ENCODE results near the gene RAE1.

RAE1 gene

GRCh38 chr20:57372581-57373350 is 21.7 kb downstream of the RAE1 start:
- no peak for DNase-seq

DNA sequence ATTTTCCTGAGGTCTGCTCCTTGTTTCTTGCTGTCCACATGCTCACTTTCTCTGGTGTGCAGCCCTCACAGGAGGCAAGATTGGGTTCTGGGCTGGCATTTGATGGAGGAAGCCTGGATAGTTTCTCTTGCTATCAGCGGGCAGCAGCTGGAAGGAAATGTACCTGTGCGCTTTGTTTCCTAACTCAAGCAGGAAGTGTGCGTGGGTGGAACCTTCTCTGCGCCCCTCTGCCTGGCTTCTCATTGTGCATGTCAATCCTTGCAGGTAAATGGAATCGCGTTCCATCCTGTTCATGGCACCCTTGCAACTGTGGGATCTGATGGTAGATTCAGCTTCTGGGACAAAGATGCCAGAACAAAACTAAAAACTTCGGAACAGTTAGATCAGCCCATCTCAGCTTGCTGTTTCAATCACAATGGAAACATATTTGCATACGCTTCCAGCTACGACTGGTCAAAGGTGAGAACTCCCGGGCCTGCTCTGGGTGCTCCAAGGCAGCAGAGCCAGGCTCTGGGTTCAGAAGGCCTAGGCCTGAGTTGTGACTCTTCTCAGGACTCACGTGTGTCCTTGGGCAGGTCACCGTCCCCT is 23.4 kb downstream of the RAE1 start:
- no peak for DNase-seq

DNA sequence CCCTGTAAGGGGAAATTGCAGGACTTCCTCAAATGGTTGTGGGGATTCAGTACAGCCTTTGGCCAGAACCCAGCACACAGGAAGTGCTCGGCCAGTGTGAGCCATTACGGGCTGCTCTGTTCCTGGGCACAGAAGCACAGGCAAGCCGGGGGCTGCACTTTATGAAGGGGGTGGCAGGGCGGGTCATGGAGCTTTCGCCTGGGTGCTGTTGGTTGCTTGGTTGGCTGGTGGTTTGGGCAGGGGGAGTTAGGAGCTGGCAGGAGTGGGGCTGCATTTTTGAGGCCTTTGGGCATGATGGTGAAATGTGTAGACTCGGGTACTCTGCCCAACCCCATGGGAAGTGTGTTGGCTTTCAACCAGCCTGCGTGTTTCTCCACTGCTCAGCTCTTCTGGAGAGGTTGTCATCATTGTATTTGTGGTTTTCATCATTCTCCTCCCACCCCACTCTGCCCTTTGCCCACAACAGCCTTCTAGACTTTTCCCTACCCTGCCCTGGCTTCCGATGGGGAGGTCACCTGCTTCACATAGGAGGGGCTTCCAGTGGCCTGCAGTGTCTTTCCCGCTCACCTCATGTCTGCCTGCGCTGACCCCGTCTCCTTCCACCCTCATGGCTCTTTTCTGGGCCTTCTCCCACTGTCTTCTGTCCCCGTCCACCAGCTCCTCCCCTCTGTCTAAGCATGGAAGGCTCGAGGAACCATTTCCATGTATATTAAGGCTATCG is 24.0 kb downstream of the RAE1 start:
- no peak for DNase-seq

DNA sequence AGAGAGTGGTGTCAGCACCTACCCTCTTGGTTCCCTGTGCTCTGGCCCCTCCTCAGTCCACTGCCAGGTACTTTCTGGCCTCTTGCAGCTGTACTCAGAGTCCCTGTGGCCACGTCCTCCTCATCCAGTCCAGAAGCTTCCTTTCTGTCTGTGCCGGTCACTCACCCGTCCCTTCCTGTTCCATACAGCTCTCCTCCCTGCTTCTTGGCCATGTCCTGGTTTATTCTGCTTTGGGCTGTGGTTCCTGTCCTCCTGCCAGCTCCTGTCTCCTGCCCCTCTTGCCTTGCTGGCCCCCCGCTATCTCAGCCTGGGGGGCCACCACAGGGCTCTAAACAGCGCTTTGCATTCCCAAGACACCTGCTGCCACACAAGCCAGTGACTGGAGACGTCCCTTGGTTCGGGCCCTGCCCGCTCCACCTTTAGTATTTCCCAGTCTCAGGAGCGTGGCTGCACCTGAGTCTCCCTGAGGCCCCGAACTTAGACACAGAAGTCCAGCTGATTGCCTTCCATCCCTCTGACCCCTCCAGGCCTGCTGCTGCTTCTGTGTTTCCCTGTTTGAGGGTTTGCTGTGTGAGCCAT is 24.7 kb downstream of the RAE1 start:
- DNase-seq: no peak

- no peak for DNase-seq
Observed at GRCh38 chr20:57377350-57377749, 26.3 kb downstream of the RAE1 start.

DNA sequence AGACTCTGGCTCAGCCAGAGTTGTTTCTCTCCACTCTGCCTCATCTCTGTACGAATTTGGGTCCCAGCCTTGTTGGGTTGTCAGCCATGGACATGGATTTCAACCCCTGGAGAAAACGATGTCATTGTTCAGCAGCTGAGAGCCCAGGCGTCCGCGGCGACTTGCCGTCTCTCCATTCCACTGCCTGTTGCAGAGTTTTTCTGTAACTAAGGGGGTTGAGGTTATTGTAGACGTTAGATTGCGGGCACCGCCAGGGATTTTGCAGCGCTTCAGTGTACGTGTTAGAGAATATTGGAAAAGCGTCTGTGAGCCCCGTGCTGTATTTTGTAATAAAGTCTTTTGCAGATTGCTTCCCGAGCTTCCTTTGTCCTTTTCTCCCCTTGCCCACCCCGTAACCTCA is 27.1 kb downstream of the RAE1 start:
- no peak for DNase-seq

DNA sequence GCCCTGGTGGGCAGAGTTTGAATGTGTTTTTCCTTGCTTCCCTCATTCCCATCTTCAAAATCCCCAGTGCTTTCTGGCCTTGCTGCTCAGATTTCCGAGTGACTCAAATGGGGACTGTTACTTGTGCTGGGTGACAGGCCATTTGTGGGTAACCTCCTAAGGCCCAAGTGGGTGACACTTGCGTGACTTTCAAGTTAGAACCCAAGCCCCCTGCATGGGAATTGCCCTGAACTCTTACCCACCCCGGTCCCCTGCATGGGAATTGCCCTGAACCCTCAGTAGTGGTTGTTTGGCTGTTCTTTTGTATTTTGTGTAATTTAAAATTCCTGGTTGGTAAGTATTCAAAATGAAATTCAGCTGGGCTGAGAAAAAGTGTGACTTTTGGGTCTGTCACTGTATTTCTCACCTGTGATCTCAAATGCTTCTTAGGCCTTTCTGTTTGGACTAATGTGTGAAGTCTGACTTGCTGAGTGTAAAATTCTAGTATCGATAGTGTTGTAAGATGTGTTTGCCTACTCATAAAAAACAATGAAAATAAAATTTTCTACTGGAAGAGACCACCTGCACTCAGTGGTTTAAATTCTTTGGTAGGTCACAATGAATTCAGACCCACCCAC is 27.7 kb downstream of the RAE1 start:
- DNase-seq: no peak

GRCh38 chr20:57379263-57379647 is 28.2 kb downstream of the RAE1 start:
- no peak for DNase-seq

DNA sequence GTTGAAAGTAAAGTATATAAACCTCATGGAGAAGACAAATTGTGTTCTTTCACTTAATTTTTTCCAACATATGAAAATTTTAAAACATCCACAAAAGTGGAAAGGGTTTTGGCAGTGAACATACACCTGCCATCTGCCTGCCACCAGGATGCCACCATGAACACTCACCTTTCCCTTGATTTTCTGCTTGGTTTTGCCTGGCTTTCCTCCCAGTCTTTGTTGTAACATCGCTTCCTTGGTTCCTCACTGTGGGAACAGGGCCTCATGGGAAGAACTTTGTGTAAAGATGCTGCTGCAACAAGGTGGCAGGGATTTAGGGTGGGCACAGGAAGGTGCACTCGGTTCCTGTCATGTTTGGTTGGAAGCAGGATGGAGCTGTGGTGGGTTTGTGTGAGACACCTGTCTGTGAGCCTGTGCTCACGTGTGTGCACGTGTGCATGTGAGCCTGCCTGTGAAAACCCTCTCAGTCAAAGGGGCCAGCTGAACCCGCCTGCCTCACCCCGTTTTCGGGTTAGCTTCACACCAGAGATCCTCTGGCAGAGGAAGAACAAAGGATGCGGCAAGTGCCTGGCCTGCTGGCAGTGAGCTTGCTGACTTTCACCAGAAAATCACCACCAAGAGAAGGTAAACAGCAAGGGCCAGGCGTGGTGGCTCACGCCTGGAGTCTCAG is 29.2 kb downstream of the RAE1 start:
- no peak for DNase-seq

DNA sequence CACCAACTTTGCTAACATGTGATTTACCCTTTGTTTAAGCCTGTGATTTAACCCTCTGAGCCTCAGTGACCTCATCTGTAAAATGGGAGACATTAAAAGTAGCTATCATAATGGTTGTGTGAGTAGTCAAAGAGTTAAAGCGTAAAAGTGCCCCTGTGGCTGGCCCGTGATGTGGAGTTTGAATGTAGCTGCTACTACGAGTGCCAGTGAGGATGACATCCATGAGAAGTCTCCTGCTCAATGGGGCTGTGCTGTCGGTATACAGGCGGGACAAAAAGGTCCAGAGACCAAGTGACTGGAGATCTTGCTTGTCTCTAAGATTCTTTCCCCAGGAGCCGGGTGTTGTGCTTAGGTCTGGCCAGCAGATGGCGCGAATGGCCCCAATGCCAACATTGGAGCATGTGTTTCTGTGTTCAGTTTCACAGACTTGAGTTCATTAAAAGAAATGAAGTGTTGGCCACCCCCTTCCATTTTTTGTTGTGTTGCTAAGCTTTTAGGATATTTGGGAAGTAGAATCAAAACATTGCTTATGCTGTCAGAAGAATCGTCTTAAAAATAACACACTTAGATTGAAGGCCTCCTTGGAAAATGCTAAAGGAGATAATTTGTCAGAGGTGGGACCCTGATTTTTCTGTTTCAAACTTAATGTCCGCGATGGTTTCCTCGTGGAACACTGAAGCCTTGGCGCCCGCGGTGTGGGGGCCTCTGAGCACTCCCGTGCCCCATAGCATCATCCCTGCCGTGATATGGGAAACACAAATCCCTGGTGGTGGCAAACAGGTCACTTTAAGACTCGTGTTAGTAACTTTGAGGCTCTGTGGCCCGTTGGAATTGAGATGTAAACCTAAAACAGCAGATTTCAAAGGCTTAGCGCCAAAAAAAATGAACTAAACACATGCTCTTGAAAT is 30.8 kb downstream of the RAE1 start:
- DNase-seq: peak; percentile 76

GRCh38 chr20:57382516-57382915 is 31.5 kb downstream of the RAE1 start:
- DNase-seq: no peak

DNA sequence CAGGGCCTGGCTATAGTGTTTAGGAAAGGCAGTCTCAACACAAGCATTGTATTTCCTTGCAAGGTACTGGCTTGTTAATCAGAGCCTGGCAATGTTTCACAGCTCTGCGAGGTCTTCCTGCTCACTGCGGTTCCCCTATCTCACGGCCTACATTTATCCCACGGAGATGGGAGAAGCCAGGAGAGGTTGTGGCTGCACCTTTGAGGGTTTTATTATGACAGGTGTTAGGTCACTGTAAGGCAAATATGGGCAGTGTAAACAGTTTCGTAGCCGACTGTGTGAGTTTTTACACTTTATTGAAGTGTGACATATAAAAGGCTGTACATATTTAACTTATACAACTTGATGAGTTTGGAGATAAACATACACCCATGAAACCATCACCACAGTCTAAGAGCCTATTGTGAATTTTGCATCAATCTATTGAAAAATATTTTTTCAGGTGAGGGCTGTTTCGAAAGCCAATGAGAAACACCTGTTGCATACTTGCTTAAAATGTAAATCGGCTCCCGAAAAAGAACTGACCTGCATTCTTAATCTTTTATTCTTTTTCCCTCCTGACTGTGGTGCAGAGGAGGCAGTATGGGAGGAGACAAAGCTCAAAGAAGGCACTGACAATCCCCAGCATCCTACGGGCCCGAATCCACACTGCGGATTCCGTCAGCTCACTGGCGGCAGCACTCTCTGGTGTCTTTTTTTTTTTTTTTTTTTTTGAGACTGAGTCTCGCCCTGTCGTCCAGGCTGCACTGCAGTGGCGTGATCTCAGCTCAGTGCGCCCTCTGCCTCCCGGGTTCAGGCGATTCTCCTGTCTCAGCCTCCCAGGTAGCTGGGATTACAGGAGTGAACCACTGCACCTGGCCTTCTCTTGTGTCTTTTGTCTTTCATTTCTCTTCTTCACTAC is 32.6 kb downstream of the RAE1 start:
- DNase-seq: peak; percentile 62

GRCh38 chr20:57384486-57384885 is 33.4 kb downstream of the RAE1 start:
- no peak for DNase-seq

- DNase-seq: no peak
Observed at GRCh38 chr20:57384953-57385761, 34.1 kb downstream of the RAE1 start.

- DNase-seq: no peak
Observed at GRCh38 chr20:57385940-57386339, 34.9 kb downstream of the RAE1 start.

DNA sequence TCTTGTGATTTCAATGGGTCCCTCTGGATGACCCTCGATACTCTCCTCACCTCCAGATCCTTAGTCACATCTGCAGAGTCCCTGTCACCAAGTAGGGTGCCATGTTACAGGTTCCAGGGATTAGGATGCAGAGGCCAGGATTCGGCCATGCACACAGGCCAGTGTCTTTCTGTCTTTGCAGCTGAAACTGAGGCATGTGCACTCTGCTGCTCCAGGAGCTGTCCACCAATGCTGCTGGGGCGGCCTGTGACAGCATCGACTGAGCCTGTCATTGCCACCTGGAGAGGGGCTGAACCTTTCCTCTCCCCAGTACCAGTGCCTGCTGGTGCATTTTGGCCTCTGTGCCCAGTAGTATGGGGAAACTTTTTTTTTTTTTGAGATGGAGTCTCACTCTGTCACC is 35.7 kb downstream of the RAE1 start:
- no peak for DNase-seq

- DNase-seq: no peak
Observed at GRCh38 chr20:57387463-57387862, 36.4 kb downstream of the RAE1 start.

GRCh38 chr20:57387945-57388371 is 36.9 kb downstream of the RAE1 start:
- no peak for DNase-seq

GRCh38 chr20:57388953-57389694 is 38.1 kb downstream of the RAE1 start:
- peak; percentile 68 for DNase-seq

Data from NCI-H510A treated with DMSO at 0.1 percent for 48 hours (cell line).